Measurements from ENCODE around the gene PSMB8.
"Not testable (repeated sequence)": the region's sequence is repeated elsewhere in the genome, so short reads cannot be mapped to it uniquely, and the experiment has no call there.

PSMB8 gene

GRCh38 chr6:32843979-32844838 lies at the start of gene PSMB8:
PSMB8 (minus strand) TSS chr6:32844047; CDS start chr6:32843996, 51 bp downstream.
- peak; percentile 71 to 85 for DNase-seq

GRCh38 chr6:32890831-32891230 lies 47.0 kb upstream of the PSMB8 start:
- DNase-seq, result no peak

- DNase-seq, result no peak
These were observed 45.7 kb upstream of the PSMB8 start for GRCh38 chr6:32889533-32889932.

GRCh38 chr6:32888576-32888975 lies 44.7 kb upstream of the PSMB8 start:
- no peak for DNase-seq

GRCh38 chr6:32887616-32888015 lies 43.8 kb upstream of the PSMB8 start:
- DNase-seq, result no peak

- no peak for DNase-seq
These were observed 43.0 kb upstream of the PSMB8 start for GRCh38 chr6:32886681-32887383.

GRCh38 chr6:32885698-32886286 lies 41.9 kb upstream of the PSMB8 start:
- peak in 1 of 2 experiments; percentile 23 for DNase-seq

GRCh38 chr6:32883789-32884188 lies 39.9 kb upstream of the PSMB8 start:
- DNase-seq, result no peak

- DNase-seq, result no peak
These were observed 39.0 kb upstream of the PSMB8 start for GRCh38 chr6:32882879-32883250.

- not testable (repeated sequence) for DNase-seq
These were observed 37.1 kb upstream of the PSMB8 start for GRCh38 chr6:32880962-32881361.

GRCh38 chr6:32879691-32880090 lies 35.8 kb upstream of the PSMB8 start:
- no peak for DNase-seq

- DNase-seq, result no peak
These were observed 32.8 kb upstream of the PSMB8 start for GRCh38 chr6:32876603-32877002.

GRCh38 chr6:32873947-32874346 lies 30.1 kb upstream of the PSMB8 start:
- DNase-seq, result not testable (repeated sequence)

GRCh38 chr6:32868257-32868788 lies 24.5 kb upstream of the PSMB8 start:
- peak in 1 of 2 experiments; percentile 79 for DNase-seq

GRCh38 chr6:32867554-32868256 lies 23.9 kb upstream of the PSMB8 start:
- DNase-seq, result no peak

GRCh38 chr6:32867022-32867477 lies 23.2 kb upstream of the PSMB8 start:
- no peak for DNase-seq

- no peak for DNase-seq
These were observed 22.0 kb upstream of the PSMB8 start for GRCh38 chr6:32865724-32866443.

GRCh38 chr6:32862725-32863124 lies 18.9 kb upstream of the PSMB8 start:
- DNase-seq, result no peak

GRCh38 chr6:32860674-32861073 lies 16.8 kb upstream of the PSMB8 start:
- DNase-seq, result no peak

- DNase-seq, result no peak
These were observed 14.3 kb upstream of the PSMB8 start for GRCh38 chr6:32858194-32858593.

GRCh38 chr6:32857156-32857891 lies 13.5 kb upstream of the PSMB8 start:
- no peak for DNase-seq

Data from cerebellar nuclear complex (tissue), 1 donor.